Stimulated activated CD4-positive, alpha-beta T cell treated with anti-CD3 and anti-CD28 coated beads, Interleukin-4, amount 100 ng/mL, for 4 hours (primary cell): ENCODE measurements around the gene DDOST.
A peak's percentile ranks its signal among the peaks of the same experiment; 100 is the strongest.

Source experiments
- DNase-seq, 2 experiments: peaks; one replicate each; pipeline ENCODE4 v3.0.0-alpha.2; 2020

DDOST gene

DNA sequence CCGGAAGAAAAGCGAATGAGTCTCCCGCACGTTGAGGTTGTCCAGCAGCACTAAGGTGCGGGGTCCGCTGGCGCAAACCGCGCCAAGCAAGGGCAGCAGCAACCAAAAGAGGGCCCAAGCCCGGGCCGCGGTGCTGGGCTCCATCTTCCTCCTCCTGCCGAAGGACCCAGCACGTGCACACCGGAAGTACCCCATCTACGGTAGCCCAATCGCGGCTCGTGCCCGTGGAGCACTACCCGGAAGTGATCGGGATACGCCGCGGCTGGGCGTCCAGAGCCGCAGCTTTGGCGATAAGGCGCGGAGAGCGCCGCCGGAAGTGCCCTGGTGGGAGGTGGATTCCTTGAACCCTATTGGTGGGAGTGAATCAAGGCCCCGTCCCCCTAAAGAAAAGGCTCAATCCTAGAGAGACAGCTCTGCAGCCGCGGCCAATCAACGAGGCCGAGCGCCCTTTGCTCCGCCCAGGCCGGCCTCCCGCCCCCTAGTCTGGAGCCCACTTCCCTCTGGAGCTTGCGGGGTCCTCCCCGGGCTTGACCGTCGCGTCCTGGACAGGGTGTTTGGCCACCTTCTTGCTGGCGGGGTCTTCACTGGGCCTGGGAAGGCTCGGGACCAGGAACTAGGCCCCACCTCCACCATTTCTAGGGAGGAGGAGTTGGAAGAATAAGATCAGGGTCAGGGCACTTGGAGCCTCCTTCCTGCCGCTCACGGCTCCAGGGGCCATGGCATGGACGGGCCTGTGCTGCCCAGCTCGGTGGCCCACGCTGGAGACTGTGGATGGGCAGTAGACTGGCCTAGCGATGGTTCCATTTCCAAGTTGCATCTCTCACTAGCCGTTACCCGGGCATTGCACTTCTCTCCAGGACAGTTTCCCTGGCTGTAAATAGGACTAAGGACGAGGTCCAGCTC is at the start of gene DDOST:
DDOST (minus strand) TSS at position 163 of the 903 bp plus-strand sequence; CDS start at position 144, 19 bp downstream.
- peak; percentile 90 to 95 for DNase-seq

- no peak for DNase-seq
Observed at GRCh38 chr1:20710469-20711284, 49.5 kb upstream of the DDOST start.

DNA sequence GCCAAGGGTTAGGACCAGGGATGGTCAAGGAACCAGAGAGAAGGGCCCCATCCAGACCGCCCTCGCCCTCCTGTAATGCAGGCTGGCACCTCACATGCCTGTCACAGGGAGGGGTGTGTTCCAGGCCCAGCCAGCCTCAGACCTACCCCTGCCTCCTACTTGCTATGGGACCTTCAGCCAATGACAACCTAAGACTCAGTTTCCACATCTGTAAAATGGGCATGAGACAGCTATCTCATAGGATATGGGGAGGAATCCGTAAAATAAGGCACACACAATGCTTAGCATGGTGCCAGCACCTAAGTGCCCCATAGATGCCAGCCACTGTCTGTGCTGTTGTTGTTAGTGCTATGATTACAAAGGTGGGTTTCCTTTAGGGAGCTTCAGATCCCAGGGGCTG is 48.7 kb upstream of the DDOST start:
- no peak for DNase-seq

- DNase-seq, result no peak
Observed at GRCh38 chr1:20708891-20709290, 47.7 kb upstream of the DDOST start.

DNA sequence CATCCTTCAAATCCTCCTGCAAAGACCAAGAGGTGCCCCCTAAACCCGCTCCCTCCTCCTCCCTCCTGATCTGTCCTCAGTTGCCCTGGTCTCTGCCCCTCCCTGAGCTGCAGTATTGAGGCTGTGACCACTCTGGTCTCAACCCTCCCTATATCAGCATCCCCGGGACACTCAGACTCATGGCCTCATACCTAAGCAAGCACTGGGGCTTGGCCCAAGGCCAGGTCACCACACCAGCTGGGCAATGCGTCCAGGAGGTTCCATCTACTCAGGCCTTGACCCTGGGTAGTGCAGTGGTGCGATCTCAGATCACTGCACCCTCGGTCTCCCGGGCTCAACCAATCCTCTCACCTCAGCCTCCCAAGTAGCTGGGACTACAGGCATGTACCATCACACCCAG is 46.9 kb upstream of the DDOST start:
- DNase-seq, result no peak

GRCh38 chr1:20706841-20707240 is 45.7 kb upstream of the DDOST start:
- no peak for DNase-seq

GRCh38 chr1:20705203-20705755 is 44.1 kb upstream of the DDOST start:
- no peak for DNase-seq

DNA sequence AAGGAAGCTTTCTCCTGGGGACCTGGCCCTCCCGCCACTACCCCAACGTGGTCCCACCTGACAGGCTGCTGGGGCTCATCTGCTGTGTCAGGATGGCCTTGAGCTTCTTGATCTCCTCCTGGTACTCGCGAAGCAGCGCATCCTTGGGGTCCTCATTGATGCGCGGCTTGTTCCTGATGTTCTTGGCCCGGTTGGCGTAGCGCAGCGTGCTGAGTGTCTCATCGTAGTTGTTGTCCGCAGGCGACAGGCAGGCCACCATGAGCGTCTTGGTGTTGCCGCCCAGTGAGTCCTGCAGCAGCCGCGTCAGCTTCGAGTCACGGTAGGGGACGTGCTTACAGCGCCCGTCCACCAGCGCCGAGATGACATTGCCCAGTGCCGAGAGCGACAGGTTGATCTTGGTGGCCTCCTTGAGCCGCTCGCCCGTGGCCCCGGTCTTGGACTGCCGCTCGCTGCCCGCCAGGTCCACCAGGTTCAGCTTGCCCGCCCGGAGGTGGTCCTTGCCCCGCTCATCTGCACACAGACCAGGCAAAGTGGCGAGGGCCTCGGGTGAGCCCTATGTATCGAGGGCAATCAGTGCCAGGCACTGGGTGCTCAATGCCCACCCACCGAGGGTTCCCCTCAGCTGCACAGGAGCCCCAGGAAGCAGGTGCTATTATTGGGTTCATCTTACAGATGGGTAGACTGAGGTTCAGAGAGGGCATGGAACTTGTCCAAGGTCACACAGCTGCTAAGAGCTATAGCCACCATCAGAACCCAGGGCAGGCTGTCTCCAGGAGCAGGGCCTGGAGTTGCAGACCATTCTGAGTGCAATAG is 43.4 kb upstream of the DDOST start:
- DNase-seq, result no peak

DNA sequence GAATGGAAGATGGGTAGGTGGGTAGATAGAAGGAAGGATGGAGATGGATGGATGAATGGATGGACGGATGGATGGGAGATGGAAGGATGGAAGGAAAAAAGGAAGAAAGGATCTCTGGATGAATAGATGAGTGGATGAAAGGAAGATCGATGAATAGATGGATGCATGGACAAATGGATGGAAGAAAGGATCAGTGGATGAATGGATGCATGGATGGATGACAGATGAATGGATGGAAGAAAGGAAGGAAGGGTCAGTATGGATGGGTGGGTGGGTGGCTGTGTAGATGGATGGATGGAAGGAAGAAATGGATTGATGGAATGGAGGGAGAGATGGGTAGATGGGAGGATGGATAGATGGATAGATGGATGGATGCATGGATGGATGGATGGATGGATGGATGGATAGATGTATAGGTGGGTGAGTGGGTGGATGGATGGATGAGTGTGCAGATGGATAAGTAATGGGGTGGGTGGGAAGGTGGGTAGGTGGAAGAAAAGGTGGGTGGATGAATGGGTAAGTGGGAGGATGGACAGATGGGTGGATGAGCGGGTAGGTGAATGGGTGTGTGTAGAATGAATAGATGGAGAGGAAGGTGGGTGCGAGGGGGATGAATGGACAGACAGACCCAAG is 42.1 kb upstream of the DDOST start:
- DNase-seq, result no peak

GRCh38 chr1:20702416-20702815 is 41.2 kb upstream of the DDOST start:
- DNase-seq, result no peak

DNA sequence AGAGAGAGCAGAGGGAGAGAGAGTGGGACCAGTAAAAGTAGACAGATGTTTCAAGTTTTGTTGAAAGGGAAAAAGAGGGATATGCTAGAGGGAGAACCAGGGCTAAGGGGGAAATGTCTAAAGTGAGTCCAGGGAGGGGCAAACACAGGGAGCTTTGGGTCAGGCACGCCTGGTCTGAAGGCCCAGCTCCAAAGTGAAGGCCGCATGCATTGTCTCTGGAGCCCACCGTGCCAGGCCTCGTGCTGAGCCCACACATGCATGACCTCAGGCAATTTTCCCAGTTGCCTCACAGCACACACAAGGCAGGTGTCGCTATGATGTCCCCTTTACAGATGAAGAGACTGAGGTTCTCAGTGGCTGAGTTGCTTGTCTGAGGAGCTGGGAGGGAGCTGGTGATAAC is 40.7 kb upstream of the DDOST start:
- no peak for DNase-seq

GRCh38 chr1:20701446-20701845 is 40.3 kb upstream of the DDOST start:
- no peak for DNase-seq

GRCh38 chr1:20700636-20701215 is 39.6 kb upstream of the DDOST start:
- no peak for DNase-seq

- no peak for DNase-seq
Observed at GRCh38 chr1:20699558-20699957, 38.4 kb upstream of the DDOST start.

GRCh38 chr1:20698195-20698910 is 37.2 kb upstream of the DDOST start:
- no peak for DNase-seq

DNA sequence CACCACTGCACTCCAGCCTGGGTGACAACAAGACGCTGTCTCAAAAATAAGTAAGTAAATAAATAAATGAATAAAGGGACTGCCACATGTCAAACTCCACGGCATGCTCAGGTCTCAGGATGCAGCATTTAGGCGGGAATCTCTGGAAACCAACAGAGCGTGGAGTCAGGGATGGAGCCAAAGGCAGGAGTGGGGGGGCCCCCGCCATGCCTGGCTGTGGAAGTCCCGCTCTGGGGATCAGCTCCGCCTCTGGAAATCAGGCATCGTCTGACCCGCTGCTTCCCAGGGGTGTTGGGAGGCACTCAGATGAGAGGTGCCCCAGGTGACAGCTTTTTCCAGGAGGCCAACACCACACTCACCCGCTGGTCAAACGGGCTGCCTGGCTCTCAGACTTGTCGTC is 36.4 kb upstream of the DDOST start:
- DNase-seq, result no peak

DNA sequence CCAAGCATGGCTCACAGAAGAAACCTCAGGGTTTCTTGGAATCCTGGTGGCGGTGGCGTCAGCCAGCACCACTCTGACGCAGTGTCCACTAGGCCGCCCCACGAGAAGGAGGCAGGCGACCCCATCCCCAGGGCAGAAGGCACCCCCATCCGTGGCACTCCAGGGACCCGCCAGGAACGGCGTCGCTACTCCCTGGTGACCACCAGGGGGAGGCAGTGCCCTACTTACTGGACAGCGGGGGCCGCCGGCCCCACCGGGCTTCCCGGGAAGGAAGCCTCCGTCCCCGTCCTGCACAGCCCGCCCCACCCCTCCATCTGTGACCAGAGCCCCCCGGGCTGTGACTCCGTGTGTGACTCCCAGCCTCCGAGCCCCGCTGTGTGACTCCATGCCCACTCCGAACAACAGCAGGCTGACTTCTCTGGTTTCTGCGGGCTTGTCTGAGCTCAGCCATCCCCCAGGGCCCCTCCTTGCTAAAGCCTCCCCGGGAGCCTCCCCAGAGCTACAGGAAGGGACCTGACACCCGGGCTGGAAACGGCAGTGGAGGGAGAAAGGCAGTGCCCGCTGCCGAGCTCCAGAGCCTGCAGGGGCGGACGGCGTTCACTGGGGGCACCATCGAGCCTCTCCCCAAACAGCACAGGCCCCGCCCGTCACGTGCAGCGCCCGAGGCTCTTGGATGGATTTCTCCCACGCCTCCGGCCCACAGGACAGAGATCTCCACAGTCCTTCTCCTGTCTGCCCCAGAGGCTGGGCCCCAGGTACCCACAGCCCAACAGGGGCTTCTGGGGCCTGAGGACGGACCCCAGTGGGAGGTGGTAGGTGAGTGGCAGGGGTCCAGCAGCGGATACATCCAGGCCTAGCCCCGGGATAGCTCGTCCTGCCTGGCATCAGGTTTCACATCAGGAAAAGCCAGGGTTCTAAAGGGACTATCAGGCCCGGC is 35.5 kb upstream of the DDOST start:
- peak; percentile 57 to 68 for DNase-seq

DNA sequence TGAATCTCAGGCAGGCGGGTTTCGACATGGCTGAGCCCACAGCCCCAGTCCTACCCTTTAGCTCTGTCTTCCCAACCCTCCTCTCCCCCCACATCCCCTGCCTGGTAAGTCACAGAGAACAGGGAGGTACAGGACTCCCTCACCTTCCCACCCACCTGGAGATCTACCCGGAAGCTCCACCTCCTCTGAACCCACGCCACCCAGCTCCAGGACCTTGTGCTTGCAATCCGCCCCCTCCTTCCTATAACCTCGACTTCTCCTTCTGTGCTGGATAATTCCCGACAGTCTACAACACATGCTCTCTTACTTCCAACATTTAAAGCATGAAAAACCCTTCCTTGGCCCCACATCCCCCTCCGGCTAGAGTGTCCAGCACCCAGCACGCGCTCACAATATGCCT is 34.3 kb upstream of the DDOST start:
- DNase-seq, result no peak

- no peak for DNase-seq
Observed at GRCh38 chr1:20693623-20694022, 32.5 kb upstream of the DDOST start.

GRCh38 chr1:20691872-20692271 is 30.7 kb upstream of the DDOST start:
- no peak for DNase-seq
